HG02763 (cell line): Measurements from ENCODE around the gene DMPK.

ENCODE experiments used
- ATAC-seq: cut with Tn5 transposase; IDR thresholded peaks from one replicate; pipeline ENCODE4 v1.9.1; 2021; ENCODE audit warnings: mild to moderate bottlenecking, moderate library complexity; ENCODE audit not compliant: unreplicated experiment

DMPK gene, protein sequence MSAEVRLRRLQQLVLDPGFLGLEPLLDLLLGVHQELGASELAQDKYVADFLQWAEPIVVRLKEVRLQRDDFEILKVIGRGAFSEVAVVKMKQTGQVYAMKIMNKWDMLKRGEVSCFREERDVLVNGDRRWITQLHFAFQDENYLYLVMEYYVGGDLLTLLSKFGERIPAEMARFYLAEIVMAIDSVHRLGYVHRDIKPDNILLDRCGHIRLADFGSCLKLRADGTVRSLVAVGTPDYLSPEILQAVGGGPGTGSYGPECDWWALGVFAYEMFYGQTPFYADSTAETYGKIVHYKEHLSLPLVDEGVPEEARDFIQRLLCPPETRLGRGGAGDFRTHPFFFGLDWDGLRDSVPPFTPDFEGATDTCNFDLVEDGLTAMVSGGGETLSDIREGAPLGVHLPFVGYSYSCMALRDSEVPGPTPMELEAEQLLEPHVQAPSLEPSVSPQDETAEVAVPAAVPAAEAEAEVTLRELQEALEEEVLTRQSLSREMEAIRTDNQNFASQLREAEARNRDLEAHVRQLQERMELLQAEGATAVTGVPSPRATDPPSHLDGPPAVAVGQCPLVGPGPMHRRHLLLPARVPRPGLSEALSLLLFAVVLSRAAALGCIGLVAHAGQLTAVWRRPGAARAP

DNA sequence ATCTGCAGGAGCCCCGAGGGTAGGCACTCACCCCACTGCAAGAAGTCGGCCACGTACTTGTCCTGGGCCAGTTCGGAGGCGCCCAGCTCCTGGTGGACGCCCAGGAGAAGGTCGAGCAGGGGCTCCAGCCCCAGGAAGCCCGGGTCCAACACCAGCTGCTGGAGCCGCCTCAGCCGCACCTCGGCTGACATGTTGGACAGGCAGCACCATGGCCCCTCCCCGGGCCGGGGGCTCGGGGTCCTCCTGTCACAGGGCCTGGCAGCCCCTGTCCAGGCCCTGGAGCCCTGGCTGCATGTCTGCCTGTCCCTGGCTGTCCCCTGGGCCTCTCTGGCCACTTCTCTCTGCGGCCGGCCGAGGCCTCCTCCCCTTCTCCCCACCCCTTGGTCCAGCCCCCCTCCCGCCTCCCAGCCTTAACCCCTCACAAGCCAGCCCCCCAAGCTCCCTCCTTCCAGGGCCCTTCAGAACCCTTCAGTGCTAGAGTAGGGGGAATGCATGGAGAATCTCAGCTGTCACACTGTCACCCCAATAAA is at the start of gene DMPK:
TSS of gene DMPK (minus strand) at position 329 of the 530 bp plus-strand sequence. CDS start at position 191, 138 bp downstream.
- ATAC-seq = no peak

DNA sequence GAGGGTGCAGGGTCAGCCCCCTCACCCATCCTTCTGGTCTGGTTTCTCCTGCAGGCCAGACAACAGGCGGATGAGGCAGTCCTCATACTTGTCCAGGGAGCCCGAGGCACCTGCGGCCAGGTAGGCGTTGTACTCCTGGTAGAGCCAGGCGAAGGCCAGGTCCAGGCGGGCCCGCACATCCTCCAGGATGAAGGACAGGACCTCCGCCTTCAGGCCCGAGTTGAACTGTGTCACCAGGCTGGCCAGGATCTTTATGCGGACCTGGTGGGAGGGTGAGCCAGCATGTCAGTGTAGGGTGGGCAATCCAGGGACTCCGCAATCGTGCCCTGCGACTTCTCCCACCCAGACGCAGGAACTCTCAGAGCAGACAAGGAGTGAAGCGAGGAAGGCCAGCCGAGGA is 46.7 kb upstream of the DMPK start:
- ATAC-seq = no peak

DNA sequence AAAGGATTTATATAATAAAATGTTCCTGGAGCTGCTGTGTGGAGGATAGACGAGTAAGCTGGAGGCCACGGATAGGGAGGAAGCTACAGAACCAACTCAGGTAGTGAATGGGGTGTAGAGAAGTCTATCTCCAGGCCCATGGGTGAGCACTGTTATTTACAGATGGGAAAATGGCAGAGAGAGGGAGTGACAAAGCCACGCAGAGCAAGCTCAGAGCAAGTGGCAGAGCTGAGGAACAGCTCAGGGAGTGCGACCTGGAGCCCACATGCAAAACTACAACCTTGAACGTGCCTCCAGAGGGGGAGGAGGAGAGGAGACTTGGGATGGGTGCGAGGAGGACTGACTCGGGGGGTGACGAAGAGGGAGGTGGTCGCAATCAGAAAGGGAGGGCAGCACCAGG is 46.2 kb upstream of the DMPK start:
- no peak for ATAC-seq

DNA sequence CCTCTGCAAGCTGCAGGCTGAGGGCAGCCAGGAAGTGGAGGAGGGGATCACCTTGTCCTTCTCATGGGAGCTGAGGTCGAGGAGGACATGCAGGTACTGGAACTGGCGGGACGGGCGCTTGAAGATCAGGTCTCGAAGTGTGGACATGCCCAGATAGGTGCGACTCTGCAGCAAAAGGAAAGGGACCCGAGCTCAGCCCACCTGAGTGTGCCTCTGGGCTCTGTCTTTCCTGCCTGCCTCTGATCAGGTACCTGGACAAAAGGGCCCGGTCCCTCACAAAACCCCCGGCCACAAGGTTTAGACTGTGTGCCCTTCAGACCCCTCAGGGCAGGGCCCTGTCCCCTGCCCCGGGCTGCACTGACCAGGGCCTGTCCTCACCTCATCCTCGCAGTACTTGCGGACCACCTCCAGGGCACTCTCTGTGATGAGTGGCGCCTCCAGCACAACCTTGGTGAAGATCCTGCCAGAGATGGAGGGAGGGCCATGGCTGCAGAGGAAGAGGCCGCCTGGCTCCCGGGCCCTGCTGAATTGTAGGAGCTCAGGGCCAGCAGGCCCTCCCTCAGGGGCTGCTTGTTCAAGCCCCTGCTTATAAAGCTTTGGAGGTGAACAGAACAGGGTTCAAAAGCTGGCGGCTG is 45.3 kb upstream of the DMPK start:
- no peak for ATAC-seq

DNA sequence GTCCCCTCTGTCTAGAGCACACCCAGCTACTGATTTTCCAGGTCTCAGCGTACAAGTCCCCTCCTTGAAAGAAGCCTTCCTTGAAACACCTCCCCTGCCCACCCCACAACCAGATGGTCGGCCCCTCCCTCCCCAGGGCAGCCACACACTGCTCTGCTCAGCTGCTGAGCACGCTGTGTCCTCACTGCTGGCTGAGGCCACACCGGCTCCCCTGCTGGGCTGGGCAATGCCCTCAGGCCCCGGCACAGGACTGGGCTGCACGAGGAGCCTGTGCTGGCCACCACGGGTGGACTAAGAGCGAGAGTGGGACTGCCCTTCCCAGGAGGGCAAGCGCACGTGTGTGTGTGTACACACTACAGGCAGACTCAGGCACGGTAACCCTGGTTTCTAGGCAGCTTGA is 44.6 kb upstream of the DMPK start:
- ATAC-seq = no peak

DNA sequence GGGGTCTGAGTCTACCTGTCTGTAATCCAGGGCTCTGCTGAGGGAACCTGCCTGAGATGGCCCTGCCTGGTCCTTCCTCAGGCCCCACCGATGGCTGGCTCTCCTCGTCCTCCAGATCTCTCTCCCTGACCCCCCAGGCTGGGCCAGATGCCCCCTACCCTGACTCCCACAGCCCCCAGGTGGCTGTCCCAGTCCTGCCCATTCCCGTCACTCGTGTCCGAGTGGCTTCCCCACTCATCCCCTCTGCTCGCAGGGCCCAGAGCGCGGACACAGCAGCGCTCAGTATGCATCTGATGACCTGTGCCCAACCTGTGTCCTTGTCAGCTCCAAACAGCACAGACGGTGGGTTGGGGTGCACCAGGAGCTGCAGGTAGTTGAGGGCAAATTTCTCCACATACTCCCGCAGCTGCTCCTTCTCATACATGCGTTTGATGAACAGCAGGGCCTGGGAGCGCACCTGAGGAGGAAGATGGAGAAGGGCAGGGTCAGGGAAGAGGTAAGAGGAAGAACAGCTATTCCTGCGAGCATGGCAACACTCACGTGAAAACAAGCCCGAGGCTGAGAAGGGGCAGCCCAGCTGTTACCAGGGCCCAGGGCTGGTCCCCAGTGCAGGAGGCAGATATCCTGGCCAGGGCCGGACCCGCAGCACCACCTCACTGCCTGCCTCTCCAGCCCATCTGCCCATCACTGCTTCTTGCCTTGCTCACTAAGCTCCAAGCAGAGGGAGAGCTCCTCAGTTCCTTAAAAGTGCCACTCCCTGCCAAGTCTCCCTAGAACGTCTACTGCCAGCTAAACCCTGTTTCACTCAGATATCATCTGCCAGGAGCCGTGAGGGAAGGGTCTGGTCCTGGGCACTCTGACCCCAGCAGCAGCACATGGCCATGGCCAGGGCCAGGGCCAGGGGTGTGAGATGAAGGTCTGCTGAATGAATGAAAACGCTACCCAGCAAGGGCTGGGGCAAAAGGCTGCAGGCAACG is 43.9 kb upstream of the DMPK start:
- ATAC-seq = no peak

DNA sequence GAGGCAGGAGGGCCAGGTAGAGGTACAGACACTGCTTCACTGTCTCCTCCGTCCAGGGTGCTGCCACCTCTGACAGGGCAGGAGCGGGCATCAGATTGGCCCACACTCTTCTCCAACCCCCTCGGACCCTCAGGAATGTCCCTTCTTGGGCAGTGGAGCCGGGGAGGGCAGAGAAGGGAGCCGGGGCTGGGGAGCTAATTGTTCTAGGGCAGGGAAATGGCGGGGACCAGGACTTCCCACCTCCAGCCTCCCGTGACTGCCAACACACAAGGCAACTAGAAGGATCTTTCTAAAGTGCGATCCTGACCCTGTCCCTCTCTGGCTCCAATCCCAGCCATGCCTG is 42.9 kb upstream of the DMPK start:
- no peak for ATAC-seq

DNA sequence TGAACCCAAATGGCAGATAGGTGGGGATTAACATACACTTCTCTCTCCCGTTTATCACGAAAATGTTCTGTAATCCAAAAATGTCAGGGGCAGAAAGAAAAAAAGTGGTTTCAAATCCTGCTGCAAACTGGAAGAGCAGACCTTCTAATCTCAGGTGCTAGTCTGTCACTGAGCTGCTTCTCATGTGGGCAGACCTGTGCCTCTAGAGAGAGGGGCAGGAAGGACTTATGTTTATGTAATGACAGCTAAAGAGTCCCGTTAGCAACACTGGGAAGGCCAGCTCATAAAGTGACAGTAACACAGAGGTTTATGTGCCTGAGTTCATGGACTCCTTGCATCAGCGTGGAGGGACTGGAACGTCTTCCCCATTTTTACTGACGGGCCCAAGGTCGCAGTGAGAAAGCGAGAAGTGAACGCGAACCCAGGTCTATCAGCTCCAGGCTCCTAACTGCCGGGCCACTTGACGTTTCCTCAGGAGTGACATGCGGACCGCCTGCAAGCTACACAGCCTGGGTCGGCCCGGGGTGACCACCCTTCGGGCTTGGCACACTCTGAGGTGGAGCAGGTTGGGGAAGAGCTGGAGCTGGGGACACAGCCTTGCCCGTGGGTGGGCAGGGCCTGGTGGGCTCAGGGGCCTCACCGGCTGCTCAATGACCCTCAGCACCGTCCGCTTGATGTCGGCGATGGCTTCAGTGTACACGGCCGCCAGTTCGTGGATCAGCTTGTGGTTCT is 42.4 kb upstream of the DMPK start:
- no peak for ATAC-seq

DNA sequence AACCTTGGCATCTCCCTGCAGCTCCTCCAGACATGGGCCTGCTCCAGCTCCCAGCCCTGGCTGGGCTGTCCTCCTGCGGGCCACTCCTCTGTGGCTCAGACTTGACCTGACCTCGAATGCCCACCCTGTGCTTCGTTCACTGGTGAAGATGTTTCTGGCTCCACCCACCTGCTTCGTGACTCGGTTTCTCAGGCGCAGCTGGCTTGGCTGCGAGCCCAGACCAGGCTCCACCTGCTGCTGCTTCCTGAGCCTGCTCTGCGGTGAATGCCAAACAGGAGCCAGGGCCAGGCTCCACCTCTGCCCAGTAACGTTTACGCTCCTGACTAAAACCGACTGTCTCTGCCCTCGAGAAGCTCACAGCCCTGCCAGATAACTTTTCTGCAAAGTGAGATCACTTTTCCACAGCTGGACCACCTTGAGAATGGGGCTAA is 41.8 kb upstream of the DMPK start:
- ATAC-seq = no peak

DNA sequence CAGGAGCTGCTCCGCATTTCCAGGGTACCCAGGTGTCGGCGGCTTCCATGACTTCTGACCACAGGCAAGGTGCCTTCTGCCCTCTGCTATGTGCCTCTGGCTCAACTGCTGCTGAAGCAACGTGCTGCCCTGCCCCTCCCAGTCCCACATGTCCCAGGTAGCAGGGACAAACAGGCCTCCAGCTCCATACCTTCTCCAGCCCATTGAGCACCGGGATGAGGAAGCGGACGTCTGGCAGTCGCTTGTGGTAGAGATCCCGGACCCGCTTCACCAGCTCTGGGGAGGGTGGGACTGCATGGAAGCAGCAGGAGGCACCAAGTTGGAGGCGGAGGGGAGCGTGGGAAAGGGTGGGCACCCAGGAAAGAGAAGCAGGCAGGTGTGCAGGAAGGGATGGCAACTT is 40.9 kb upstream of the DMPK start:
- ATAC-seq = no peak

DNA sequence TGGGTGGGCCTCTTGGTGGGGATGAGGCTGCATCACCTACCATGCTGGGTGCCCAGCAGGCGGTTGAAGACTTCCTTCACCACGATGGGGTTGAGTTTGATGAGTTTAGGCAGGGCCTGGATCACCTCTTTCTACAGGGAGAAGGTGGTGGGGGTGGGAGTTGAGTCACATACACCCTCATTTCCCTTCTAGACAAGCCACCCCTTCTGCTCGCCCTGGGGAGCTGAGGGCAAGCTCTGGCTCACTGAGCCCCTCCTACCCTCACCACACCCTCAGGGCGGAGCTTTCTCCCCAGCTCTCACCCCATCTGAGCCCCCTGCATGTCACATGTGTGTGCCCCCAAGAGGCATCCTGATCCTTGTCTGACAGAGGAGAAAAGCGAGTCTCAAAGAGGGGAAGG is 40.4 kb upstream of the DMPK start:
- ATAC-seq = no peak

DNA sequence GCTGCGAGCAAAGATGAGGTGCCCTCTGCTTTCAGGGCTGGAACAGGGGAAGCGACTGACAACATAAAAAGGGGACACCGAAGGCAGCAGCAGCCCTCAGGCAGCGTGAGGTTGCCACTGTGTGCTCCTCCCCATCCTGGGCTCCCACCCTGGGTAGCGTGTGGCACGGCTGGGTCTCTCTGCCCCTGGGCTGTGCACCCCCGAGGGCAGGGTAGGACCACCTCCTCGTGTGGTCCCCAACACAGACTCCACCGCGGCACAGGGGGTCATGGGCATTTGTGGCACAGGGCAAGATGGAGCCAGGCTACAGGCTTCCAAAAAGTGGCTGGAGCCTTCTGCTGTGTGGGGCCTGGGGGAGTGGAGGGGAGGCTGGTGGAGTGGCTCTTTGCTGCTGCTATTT is 39.3 kb upstream of the DMPK start:
- no peak for ATAC-seq

DNA sequence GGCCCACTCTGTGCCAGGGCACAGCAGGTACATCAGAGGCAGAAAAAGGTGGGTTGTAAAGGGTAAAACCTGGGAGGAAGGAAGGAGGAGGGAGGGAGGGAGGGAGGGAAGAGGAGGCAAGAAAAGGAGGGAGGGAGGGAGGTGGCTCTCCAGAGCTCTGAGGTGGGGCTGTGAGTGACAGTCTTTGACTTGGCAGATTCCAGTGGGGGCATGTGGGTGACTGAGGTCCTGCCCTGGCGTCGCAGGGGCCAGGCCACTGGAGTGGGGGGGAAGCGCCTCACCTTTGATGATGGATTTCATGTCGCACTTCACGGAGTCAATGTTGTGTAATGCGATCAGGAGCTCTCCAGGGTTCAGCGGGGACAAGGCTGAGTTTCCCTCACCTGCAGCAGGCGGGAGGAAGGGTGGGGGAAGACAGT is 38.8 kb upstream of the DMPK start:
- no peak for ATAC-seq

DNA sequence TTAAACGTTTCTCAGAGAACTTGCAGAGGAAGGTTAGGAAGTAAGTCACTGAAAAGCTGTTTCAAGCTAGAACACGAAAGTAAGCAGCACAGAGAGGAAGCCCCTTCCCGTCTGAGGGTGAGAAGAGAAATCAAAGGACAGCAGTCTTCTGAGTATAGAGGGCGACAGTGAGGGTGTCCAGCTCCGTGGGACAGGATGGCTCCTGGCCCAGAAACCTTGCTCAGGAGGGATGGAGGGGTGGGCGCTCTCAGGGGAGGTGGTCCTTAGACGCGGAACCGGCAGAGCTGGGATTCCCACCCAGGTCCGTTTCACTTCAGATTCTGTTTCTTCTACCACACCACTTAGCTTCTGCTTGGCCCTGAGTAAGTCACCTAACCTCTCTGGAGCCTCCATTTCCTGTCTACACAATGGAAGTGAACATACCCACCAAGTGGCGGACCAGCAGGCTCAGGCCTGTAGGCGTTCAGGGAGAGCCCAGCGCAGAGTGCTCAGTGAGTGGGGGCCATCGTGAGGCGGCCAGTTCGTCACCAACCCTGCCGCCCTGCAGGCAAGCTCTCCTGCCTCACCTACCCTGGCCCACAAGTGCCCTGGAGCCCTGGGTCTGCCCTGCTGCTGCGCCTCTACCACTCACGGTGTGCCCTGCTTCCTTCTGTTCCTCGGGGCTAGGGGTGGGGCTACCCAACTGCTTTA is 38.3 kb upstream of the DMPK start:
- no peak for ATAC-seq

DNA sequence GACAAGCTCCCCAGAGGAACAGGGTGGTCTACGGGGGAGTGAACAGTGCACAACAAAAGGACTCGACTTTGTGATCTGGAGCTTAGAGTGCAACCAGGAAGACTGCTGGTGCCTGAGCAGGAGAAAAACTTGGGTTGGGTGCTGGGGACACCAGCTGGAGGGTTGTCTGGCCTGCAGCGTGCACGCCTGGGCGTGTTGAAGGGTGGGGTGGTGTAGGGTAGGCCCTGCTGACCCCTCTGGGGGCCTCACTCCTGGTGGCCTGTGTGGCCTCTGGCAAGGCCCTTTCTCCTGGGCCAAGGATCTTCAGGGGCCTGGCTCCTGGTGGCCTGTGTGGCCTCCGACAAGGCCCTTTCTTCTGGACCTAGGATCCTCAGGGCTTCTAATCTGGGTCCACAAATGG is 37.5 kb upstream of the DMPK start:
- ATAC-seq = no peak

DNA sequence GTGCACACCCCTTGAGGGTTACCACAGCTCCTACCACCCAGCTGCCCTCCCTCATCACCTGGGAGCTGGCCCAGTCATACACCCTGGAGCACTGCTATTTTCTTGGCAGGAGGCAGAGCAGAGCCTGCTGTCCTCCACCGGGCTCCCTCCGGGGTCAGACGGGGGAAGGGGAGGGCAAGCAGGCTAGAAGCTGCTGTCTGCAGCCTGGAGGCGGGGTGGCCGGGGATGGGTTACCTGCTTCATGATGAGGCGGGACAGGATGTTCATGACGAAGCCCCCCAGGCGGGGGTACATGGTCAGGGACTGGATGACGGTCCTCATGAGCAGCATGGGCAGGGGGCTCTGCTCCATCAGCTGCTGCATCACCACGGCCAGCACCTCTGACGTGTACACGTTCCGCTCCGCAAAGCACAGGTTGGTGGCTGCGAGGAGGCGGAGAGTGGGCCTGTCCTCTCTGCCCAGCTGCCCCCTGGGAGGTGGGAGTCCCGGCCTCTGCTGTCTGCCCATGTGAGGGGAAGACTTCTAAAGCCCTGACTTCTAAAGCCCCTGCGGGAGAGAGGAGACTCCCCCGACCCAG is 35.5 kb upstream of the DMPK start:
- no peak for ATAC-seq

DNA sequence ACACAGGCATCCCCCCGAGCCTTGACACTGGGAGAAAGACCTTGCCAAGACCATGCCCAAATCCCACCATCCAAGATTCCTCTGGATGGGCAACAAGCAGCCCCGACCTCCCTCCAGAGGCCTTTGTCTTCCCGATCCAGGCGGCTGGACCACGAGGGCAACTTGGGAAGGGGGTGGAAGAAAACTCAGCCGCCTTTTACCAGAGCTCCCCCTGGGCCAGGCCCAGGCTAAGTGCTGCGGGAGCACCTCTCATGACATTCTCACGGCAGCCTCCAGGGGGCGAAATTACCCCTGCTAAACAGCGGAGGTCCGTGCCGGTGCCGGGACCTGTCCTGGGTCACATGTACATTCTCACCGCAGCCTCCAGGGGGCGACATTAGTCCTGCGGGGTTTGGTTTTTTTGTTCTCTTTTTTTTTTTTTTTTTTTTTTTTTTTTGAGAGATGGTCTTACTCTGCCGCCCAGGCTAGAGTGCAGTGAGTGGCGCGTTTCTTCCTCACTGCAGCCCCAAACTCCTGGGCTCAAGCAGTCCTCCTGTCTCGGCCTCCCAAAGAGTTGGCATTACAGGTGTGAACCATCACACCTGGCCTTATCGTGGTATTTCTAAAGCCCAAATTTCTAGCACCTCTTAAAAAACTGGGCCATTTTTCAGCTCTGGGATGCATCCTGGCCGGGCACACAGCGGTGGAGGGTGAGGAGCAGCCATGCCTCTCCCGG is 34.9 kb upstream of the DMPK start:
- no peak for ATAC-seq

DNA sequence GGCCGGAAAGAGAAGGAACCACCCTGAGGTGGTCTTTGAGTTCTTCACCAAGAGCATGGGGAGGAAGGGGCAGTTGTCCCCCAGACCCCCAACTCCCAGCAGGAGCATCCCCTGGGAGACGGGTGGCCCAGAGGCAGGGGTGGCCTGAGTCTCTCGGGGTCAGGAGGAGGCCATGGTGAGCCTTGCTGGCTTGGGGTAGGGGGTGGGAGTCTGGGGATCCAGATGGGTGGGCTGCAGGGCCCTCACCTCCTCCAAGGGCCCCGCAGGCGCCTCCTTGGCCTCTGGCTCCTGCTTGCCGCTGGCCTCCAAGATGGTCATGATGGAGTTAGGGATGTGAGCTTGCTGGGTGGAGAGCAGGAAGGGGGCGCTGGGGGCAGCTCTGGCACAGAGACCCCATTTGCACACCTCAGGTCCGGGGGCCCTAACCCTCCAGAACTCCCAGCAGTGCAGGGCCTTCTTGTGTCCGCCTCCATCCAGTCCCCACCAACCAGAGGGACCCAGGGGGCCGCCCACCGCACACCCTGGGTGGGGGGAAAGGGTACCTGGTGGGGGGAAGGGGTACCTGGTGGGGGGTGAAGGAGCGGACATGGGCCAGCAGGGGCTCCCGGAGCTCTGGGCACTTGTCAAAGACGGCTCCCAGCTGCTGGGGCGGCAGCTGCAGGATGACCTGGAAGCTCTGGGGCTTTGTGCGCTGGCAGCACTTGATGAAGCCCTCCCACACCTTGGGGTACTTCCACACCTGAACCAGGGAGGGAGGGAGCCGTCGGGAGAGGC is 34.1 kb upstream of the DMPK start:
- ATAC-seq = no peak
